Measurements from ENCODE around the gene ARHGAP31.

ARHGAP31 gene

DNA sequence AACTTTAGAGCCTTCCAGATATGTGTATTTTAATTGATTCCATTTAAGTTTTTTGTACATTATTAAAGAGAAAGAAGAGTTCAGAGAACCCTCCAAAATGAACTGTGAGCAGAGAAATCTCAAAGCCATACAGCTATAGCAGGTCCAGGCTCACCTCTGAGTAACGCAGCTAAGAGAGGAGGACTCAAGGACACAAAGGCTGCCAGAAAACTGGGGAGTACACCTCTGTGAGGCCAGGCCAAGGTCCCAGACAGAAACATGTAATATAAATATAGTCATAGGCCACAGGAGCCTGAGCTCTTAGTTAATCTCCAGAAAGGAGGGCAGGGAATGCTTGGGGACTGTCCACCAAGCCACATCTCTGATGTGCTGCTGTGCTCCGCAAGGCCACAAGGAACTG, 102.7 kb downstream of the ARHGAP31 start:
- peaks cover 27% of the 10 kb centered on the region for H3K4me1 ChIP-seq (ENCODE audit: insufficient read depth, low read length)
- no peak overlapping the region for H3K4me3 ChIP-seq (ENCODE audit: low read length)
- H3K9me3 ChIP-seq (ENCODE audit: insufficient read depth, low read depth, low read length), result no peaks in the 10 kb centered on the region
- WGBS, result 96% methylated on average over 2 of the region's 2 CpGs
- H3K36me3 ChIP-seq (ENCODE audit: insufficient read depth, low read length), result no peaks in the 10 kb centered on the region
- H3K9ac ChIP-seq (ENCODE audit: low read depth, low read length), result no peak overlapping the region
- H3K27me3 ChIP-seq (ENCODE audit: insufficient read depth, low read length), result no peaks in the 10 kb centered on the region
- no peak overlapping the region for H3K27ac ChIP-seq (ENCODE audit: low read depth, low read length)

DNA sequence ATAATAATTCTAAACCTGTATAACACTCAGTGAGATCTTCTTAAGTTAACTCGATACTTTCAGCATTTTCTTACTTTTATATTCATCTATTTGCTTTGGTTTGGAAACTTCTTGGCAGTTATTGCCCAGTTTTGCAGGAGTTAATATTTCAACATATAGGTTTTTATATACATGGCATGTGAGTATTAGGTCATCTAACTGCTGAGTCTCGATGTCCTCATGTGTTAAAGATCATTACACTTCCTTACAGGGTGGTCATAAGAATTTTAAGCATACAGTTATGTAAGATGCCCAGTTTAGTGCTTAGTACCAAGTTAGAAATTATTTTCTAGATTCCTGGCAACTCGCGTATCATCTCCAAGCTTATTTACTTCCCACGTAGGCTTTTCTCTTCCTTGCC, 106.3 kb downstream of the ARHGAP31 start:
- Histone ChIP-seq H3K27ac (ENCODE audit: low read depth, low read length) (no peak overlapping the region), H3K4me1 (ENCODE audit: insufficient read depth, low read length) (peaks cover 28% of the 10 kb centered on the region), H3K4me3 (ENCODE audit: low read length) (no peak overlapping the region), H3K36me3 (ENCODE audit: insufficient read depth, low read length) (no peaks in the 10 kb centered on the region), H3K9me3 (ENCODE audit: insufficient read depth, low read depth, low read length) (no peaks in the 10 kb centered on the region), H3K9ac (ENCODE audit: low read depth, low read length) (no peak overlapping the region), H3K27me3 (ENCODE audit: insufficient read depth, low read length) (no peaks in the 10 kb centered on the region)
- 96% methylated on average over 3 of the region's 5 CpGs for WGBS

DNA sequence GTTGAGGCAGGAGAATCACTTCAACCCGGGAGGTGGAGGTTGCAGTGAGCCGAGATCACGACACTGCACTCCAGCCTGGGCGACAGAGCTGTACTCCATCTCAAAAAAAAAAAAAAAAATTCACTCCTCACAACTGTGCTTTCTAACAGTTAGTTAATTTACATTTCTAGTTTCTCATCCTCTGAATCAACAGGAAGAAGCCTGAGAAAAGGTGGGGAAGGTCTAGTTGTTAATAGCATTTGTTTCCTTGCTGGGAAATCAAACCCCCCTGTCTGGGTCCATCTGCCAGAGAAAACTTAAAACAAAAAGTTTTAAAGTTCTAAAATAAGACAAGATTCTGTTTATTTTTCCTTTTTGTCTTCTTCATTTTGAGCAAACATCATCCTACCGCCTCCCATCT, 106.9 kb downstream of the ARHGAP31 start:
- Histone ChIP-seq H3K4me3 (ENCODE audit: low read length) (no peak overlapping the region), H3K27me3 (ENCODE audit: insufficient read depth, low read length) (no peaks in the 10 kb centered on the region), H3K9me3 (ENCODE audit: insufficient read depth, low read depth, low read length) (no peaks in the 10 kb centered on the region), H3K9ac (ENCODE audit: low read depth, low read length) (no peak overlapping the region), H3K36me3 (ENCODE audit: insufficient read depth, low read length) (no peaks in the 10 kb centered on the region), H3K4me1 (ENCODE audit: insufficient read depth, low read length) (peaks cover 26% of the 10 kb centered on the region), H3K27ac (ENCODE audit: low read depth, low read length) (no peak overlapping the region)
- WGBS, result 93% methylated on average over 5 of the region's 5 CpGs

DNA sequence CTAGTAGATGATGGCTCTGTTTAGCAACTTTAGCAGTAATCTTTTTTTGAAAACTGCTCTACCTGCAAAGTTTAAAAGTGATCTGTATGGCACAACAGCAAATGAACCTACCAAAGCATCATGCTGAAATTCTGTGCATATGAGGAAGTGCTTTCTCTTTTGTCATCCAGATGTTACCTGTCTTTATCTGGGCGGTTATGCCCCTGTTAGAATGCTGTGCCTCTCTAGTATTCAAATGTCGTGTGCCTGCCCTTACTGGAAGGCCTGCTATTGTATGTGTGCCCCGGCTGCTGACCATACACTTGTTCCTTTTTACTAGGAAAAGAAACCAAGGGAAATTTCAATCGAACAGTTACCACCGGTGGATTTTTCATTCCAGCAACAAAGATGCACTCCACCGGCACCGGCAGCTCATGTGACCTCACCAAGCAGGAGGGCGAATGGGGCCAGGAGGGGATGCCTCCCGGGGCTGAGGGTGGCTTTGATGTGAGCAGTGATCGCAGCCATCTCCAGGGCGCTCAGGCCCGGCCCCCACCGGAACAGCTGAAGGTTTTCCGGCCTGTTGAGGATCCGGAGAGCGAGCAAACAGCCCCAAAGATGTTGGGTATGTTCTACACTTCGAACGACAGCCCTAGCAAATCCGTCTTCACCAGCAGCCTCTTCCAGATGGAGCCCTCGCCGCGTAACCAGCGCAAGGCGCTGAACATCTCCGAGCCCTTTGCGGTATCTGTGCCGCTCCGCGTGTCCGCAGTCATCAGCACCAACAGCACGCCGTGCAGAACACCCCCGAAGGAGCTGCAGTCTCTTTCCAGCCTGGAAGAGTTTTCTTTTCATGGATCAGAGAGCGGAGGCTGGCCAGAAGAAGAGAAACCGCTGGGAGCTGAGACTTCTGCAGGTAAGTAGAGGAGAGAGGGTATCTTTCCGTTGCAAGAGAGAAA, 107.6 kb downstream of the ARHGAP31 start:
- H3K4me3 ChIP-seq (ENCODE audit: low read length), result no peak overlapping the region
- H3K27me3 ChIP-seq (ENCODE audit: insufficient read depth, low read length), result no peaks in the 10 kb centered on the region
- H3K27ac ChIP-seq (ENCODE audit: low read depth, low read length), result no peak overlapping the region
- H3K4me1 ChIP-seq (ENCODE audit: insufficient read depth, low read length), result peaks cover 19% of the 10 kb centered on the region
- no peaks in the 10 kb centered on the region for H3K36me3 ChIP-seq (ENCODE audit: insufficient read depth, low read length)
- no peaks in the 10 kb centered on the region for H3K9me3 ChIP-seq (ENCODE audit: insufficient read depth, low read depth, low read length)
- no peak overlapping the region; the same call in 1 of the 2 replicates for H3K9ac ChIP-seq (ENCODE audit: low read depth, low read length)
- WGBS, result 86% methylated on average over 36 of the region's 36 CpGs

DNA sequence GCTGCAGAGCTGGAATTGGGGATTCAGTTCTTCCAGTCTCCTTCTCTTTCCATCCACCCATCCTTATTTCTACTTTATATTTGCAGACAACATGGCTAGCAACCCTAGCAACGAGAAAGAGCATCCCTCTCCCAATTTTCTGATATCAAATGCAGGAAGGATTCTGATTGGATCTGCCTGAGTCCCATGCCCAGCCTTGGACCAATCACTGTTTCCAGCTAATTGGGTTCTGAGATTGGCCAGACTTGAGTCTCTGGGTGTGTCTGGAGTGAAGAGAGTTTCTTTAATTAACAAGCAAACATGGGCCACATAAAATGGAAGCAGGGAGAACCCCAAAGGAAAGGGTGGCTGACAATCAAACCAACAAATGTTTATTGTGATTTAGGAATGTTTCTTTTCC, 108.6 kb downstream of the ARHGAP31 start:
- H3K9me3 ChIP-seq (ENCODE audit: insufficient read depth, low read depth, low read length), result no peaks in the 10 kb centered on the region
- H3K4me1 ChIP-seq (ENCODE audit: insufficient read depth, low read length), result peaks cover 11% of the 10 kb centered on the region
- no peak overlapping the region for H3K4me3 ChIP-seq (ENCODE audit: low read length)
- WGBS, result 92% methylated on average over 1 of the region's 1 CpG
- no peak overlapping the region for H3K9ac ChIP-seq (ENCODE audit: low read depth, low read length)
- H3K27me3 ChIP-seq (ENCODE audit: insufficient read depth, low read length), result no peaks in the 10 kb centered on the region
- no peak overlapping the region for H3K27ac ChIP-seq (ENCODE audit: low read depth, low read length)
- no peaks in the 10 kb centered on the region for H3K36me3 ChIP-seq (ENCODE audit: insufficient read depth, low read length)

DNA sequence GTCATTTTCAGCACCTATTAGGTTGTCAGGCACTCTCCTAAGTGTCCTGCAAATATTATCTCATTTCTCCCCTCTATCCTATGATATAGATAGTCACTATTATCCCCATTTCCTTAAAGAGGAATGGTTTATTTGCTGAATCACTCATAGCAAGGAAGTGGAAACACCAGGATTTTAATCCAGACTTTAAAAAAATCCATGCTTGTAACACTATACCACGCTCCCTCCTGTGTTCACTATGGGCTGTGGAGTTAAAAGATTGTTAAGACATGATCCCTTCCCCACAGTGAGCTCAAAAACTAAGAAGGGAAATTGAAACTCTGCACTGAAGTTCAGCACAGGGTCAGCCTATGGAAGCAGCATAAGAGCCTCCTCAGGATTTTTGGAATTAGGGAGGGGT, 109.0 kb downstream of the ARHGAP31 start:
- no peak overlapping the region for H3K4me3 ChIP-seq (ENCODE audit: low read length)
- H3K9ac ChIP-seq (ENCODE audit: low read depth, low read length), result no peak overlapping the region
- H3K36me3 ChIP-seq (ENCODE audit: insufficient read depth, low read length), result no peaks in the 10 kb centered on the region
- peaks cover 11% of the 10 kb centered on the region for H3K4me1 ChIP-seq (ENCODE audit: insufficient read depth, low read length)
- WGBS, result no CpG with 5 or more reads among the region's 1 CpG
- no peaks in the 10 kb centered on the region for H3K9me3 ChIP-seq (ENCODE audit: insufficient read depth, low read depth, low read length)
- no peak overlapping the region for H3K27ac ChIP-seq (ENCODE audit: low read depth, low read length)
- H3K27me3 ChIP-seq (ENCODE audit: insufficient read depth, low read length), result no peaks in the 10 kb centered on the region

DNA sequence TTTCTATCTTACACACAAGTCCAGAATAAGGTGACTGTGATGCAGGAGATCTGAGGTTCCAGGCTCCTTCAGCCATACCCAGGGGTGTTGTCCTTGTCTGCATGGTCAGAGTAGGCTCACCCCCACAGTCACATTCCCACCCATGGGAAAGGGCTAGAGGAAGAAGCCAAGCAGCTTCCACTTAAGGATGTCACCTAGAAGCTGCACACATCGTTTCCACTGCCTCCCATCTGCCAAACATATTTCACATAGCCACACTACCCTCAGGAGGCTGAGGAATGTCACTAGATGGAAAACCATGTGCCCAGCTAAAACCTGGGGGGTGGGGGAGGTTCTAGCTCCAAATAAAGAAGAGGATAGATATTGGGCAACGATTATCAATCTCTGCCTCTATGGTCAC, 111.1 kb downstream of the ARHGAP31 start:
- Histone ChIP-seq H3K9me3 (ENCODE audit: insufficient read depth, low read depth, low read length) (no peaks in the 10 kb centered on the region), H3K27ac (ENCODE audit: low read depth, low read length) (no peak overlapping the region), H3K36me3 (ENCODE audit: insufficient read depth, low read length) (no peaks in the 10 kb centered on the region), H3K4me1 (ENCODE audit: insufficient read depth, low read length) (peaks cover 11% of the 10 kb centered on the region), H3K9ac (ENCODE audit: low read depth, low read length) (no peak overlapping the region), H3K4me3 (ENCODE audit: low read length) (no peak overlapping the region), H3K27me3 (ENCODE audit: insufficient read depth, low read length) (no peaks in the 10 kb centered on the region)
- 85% methylated on average over 2 of the region's 2 CpGs for WGBS

DNA sequence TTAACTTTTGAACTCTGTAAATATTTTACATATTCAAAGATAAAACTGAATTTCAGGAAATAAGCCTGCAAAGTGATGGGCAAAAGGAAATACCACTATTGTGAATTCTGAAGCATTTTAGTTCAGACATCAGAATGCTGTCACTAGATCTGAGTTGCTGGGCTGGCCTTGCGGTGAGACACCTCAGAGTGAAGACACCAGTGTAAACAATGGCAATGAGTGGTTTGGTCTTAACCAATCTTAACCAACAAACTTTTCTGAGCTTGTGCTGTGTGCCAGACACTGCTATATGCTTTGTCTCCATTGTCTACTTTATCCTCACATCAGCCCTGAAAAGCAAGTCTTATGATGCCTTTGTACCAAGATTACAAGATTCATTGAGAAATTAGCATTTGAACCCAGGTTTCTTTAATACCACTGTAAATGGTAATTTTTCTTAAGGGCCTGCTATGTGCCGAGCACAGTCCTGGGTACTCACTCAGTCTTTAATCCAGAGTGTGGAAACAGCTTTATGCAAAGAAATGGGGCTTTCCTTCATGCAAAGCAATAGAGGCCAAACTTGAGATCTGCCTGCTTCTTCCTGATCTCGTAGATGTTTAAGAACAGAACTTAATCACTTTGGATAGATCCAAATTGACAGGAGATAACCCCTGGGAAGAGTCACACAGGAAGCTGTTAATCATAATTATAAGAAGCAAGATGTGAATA, 114.2 kb downstream of the ARHGAP31 start:
- Histone ChIP-seq H3K27me3 (ENCODE audit: insufficient read depth, low read length) (no peaks in the 10 kb centered on the region), H3K4me3 (ENCODE audit: low read length) (no peak overlapping the region), H3K4me1 (ENCODE audit: insufficient read depth, low read length) (no peaks in the 10 kb centered on the region), H3K9me3 (ENCODE audit: insufficient read depth, low read depth, low read length) (no peaks in the 10 kb centered on the region), H3K27ac (ENCODE audit: low read depth, low read length) (no peak overlapping the region), H3K9ac (ENCODE audit: low read depth, low read length) (no peak overlapping the region), H3K36me3 (ENCODE audit: insufficient read depth, low read length) (no peaks in the 10 kb centered on the region)
- 87% methylated on average over 3 of the region's 3 CpGs for WGBS

DNA sequence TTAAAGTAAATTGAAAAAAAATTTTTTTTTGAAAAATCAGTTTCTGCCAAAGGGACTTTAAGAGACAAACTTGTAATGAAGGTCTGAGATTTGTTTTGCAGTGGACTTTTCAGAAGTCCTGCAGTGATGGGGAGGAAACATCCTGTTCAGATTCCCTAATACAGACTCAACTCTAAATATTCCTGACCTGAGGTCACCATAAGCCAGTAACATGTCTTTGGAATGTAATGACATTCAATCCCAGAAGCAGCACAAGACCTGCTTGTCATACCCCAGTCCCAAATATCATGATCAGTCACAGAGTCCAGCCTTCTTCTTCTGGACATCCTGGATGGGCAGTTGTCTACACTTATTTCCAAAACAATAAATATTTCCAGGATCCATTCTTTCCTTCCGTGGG, 115.7 kb downstream of the ARHGAP31 start:
- H3K4me1 ChIP-seq (ENCODE audit: insufficient read depth, low read length), result no peaks in the 10 kb centered on the region
- no peak overlapping the region for H3K9ac ChIP-seq (ENCODE audit: low read depth, low read length)
- no peak overlapping the region for H3K4me3 ChIP-seq (ENCODE audit: low read length)
- 90% methylated on average over 1 of the region's 1 CpG for WGBS
- H3K9me3 ChIP-seq (ENCODE audit: insufficient read depth, low read depth, low read length), result no peaks in the 10 kb centered on the region
- no peak overlapping the region for H3K27ac ChIP-seq (ENCODE audit: low read depth, low read length)
- 0 out of 2 replicates have a peak, but pooled peaks cover 3% of the 10 kb centered on the region for H3K36me3 ChIP-seq (ENCODE audit: insufficient read depth, low read length)
- H3K27me3 ChIP-seq (ENCODE audit: insufficient read depth, low read length), result no peaks in the 10 kb centered on the region

DNA sequence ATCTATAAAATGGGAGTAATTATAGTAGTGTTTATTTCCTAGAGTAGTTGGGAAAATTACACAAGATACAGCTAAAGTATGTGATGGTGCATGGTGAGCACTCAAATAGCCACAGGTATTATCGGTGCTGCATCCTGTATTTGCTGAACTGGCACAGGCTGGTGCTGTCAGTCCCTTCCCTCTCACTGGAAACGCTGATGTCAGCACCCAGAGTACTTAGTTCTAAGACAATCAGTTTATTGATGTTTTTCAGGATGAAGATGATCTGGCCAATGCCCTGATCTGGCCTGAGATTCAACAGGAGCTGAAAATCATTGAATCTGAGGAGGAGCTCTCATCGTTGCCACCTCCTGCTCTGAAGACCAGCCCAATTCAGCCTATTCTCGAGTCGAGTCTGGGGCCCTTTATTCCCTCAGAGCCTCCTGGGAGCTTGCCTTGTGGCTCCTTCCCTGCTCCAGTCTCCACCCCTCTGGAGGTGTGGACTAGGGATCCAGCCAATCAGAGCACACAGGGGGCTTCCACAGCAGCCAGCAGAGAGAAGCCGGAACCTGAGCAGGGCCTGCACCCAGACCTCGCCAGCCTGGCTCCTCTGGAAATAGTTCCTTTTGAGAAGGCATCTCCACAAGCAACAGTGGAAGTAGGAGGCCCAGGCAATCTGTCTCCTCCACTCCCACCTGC, 119.6 kb downstream of the ARHGAP31 start:
- Histone ChIP-seq H3K4me3 (ENCODE audit: low read length) (no peak overlapping the region), H3K36me3 (ENCODE audit: insufficient read depth, low read length) (0 out of 2 replicates have a peak, but pooled peaks cover 3% of the 10 kb centered on the region), H3K27me3 (ENCODE audit: insufficient read depth, low read length) (no peaks in the 10 kb centered on the region), H3K4me1 (ENCODE audit: insufficient read depth, low read length) (no peaks in the 10 kb centered on the region), H3K9ac (ENCODE audit: low read depth, low read length) (no peak overlapping the region), H3K9me3 (ENCODE audit: insufficient read depth, low read depth, low read length) (no peaks in the 10 kb centered on the region), H3K27ac (ENCODE audit: low read depth, low read length) (no peak overlapping the region)
- 88% methylated on average over 7 of the region's 7 CpGs for WGBS

DNA sequence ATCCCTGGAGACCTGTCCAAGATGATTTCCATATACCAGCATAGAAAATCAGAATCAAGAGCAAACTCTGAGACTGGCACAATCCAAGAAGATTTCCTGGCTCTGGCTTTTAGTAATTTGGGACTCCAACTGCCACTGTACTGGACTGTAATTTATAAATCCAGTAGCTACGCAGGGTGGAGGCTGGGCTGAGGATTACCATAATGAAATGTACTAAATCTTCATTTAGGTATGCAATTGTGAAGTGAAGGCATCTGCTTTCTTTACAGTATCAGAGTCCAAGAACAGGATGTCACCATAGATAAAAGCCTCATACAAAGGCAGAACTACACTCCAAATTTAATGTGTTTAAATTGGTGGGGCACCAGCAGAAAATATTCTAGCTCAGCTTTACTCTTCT, 122.7 kb downstream of the ARHGAP31 start:
- H3K27me3 ChIP-seq (ENCODE audit: insufficient read depth, low read length), result no peaks in the 10 kb centered on the region
- H3K9ac ChIP-seq (ENCODE audit: low read depth, low read length), result no peak overlapping the region
- 92% methylated on average over 1 of the region's 1 CpG for WGBS
- H3K9me3 ChIP-seq (ENCODE audit: insufficient read depth, low read depth, low read length), result no peaks in the 10 kb centered on the region
- H3K36me3 ChIP-seq (ENCODE audit: insufficient read depth, low read length), result 0 out of 2 replicates have a peak, but pooled peaks cover 3% of the 10 kb centered on the region
- no peak overlapping the region for H3K27ac ChIP-seq (ENCODE audit: low read depth, low read length)
- no peak overlapping the region for H3K4me3 ChIP-seq (ENCODE audit: low read length)
- H3K4me1 ChIP-seq (ENCODE audit: insufficient read depth, low read length), result no peaks in the 10 kb centered on the region
